Measurements from ENCODE around the gene MCEMP1. TPM values are rescaled to one million over a fixed set of nuclear protein-coding genes. Genes with fewer than 3 reads are reported as not detected.

MCEMP1 gene
- total and polyA plus RNA-seq, 2 of the 4 experiments (the other 2 are of a cell fraction): 0.15 TPM; not detected in 1

- dilution Hi-C loops (cut with HindIII; ENCODE audit: low sequenced_read_pairs, unreplicated experiment) (no loop called here), intact Hi-C loops (cut with micrococcal nuclease) (no loop called here), in situ Hi-C loops (cut with MboI; ENCODE audit: low sequenced_read_pairs) (no loop called here)
- Histone ChIP-seq H3K9ac (ENCODE audit: low read depth, low read length) (no peak overlapping the region), H2AFZ (replicated peaks; ENCODE audit: low read length, poor library complexity) (no peak overlapping the region), H4K20me1 (ENCODE audit: insufficient read depth, low read length) (no peaks in the 10 kb centered on the region), H3K9me3 (ENCODE audit: control insufficient read depth, insufficient read depth, low read length) (no peaks in the 10 kb centered on the region), H3K79me1 (ENCODE audit: low read depth in 1 of 2, low read length in 2 of 2) (peaks cover 0 to 32% of the 10 kb centered on the region in 2 experiments; a peak in 3 of 4 replicates), H3K23ac (ENCODE audit: low read depth, low read length) (no peak overlapping the region), H2BK120ac (ENCODE audit: low read depth, low read length) (no peak overlapping the region), H4K8ac (ENCODE audit: low read depth in 2 of 2, low read length in 2 of 2) (no peak overlapping the region), H2AK5ac (ENCODE audit: low read depth, low read length) (no peak overlapping the region), H3K27me3 (ENCODE audit: control insufficient read depth, insufficient read depth, low read length) (peaks cover 14% of the 10 kb centered on the region; the same call in 1 of the 2 replicates), H2BK20ac (ENCODE audit: low read depth, low read length) (no peak overlapping the region), H3K4ac (ENCODE audit: low read depth, low read length) (no peak overlapping the region), H3K4me2 (ENCODE audit: low read depth, low read length) (no peak overlapping the region), H3K18ac (ENCODE audit: low read depth, low read length) (no peak overlapping the region), H3K4me1 (ENCODE audit: control insufficient read depth, insufficient read depth, low read length) (peaks cover 8% of the 10 kb centered on the region; the same call in 1 of the 2 replicates), H4K5ac (ENCODE audit: low read depth, low read length) (no peak overlapping the region), H2BK15ac (ENCODE audit: low read depth, low read length) (no peak overlapping the region), H2BK5ac (ENCODE audit: low read depth, low read length, poor library complexity, severe bottlenecking) (no peak overlapping the region), H2AK9ac (replicated peaks; ENCODE audit: low read depth, low read length, poor library complexity) (peak overlapping the region; percentile 19), H3K27ac (ENCODE audit: insufficient read depth, low read length) (no peak overlapping the region), H3K14ac (replicated peaks; ENCODE audit: low read depth, low read length) (no peak overlapping the region), H3K9me1 (ENCODE audit: insufficient read depth, low read length) (peaks cover 8% of the 10 kb centered on the region; the same call in 1 of the 2 replicates), H4K91ac (ENCODE audit: insufficient read depth, low read depth, low read length) (no peak overlapping the region), H3K4me3 (ENCODE audit: insufficient read depth, low read depth, low read length) (no peak overlapping the region), H3K56ac (ENCODE audit: extremely low read depth, insufficient read depth, low read length) (no peak overlapping the region), H3K36me3 (ENCODE audit: control insufficient read depth, insufficient read depth, low read length) (peaks cover 4% of the 10 kb centered on the region; the same call in 1 of the 2 replicates)
- no peak for DNase-seq
- no TSS peak for BruUV-seq (replicated peaks)
- TF ChIP-seq RAD21 (IDR thresholded peaks at IDR 0.05; ENCODE audit: low read length) (no peak), ELK1 (IDR thresholded peaks at IDR 0.05; ENCODE audit: borderline replicate concordance, low read depth, low read length) (no peak), SMC3 (IDR thresholded peaks at IDR 0.05; ENCODE audit: low read depth, low read length) (no peak), FOS (IDR thresholded peaks at IDR 0.05; ENCODE audit: low read depth, low read length) (no peak), CEBPB (IDR thresholded peaks at IDR 0.05; ENCODE audit: low read depth, low read length) (no peak), RCOR1 (IDR thresholded peaks at IDR 0.05; ENCODE audit: insufficient replicate concordance, low read length) (no peak), MXI1 (IDR thresholded peaks at IDR 0.05; ENCODE audit: borderline replicate concordance, low read depth, low read length) (no peak)
- TF ChIP-seq, protein P1, sequence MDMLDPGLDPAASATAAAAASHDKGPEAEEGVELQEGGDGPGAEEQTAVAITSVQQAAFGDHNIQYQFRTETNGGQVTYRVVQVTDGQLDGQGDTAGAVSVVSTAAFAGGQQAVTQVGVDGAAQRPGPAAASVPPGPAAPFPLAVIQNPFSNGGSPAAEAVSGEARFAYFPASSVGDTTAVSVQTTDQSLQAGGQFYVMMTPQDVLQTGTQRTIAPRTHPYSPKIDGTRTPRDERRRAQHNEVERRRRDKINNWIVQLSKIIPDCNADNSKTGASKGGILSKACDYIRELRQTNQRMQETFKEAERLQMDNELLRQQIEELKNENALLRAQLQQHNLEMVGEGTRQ (IDR thresholded peaks at IDR 0.05; ENCODE audit: low read depth, low read length): no peak
- no peak for ATAC-seq (ENCODE audit: low read depth)
- 96% methylated on average over 20 of the region's 40 CpGs; no CpG with 5 or more reads in 1 of the 2 experiments for WGBS, 2 experiments (ENCODE audit: extremely low coverage in 2 of 2, insufficient read length in 1 of 2)
- POLR2A ChIA-PET (ENCODE audit: unreplicated experiment): interaction anchor here (0.6 kb wide), 1 partner anchor 65 kb away, joined by 3 read pairs; no protein-coding TSS in a partner anchor
- CTCF ChIA-PET: no interaction called here
Measured at GRCh38 chr19:7632340-7633203, 44.3 kb upstream of the MCEMP1 start.

Measured in IMR-90 (cell line).